ENCODE results near the gene SEM1.

DNA sequence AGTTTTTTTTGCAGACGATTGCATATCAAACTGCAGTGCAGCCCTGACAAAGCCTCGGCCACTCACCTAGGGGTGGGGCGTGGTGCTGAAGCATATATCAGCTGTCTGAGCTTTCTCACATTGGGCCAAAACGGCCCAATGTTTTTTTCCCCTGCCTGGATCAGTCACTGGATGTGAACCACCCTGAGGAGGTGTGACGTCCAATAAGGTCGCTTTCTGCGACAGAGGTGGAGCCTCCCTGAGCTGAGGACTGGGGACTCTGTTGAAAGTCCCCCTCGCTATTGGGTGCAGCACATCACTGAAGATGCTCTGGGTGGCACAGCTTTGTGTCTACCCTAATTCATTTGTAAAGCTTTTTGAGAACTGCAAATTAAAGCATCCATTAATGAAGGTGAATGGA, 60.9 kb downstream of the SEM1 start:
- TF ChIP-seq, protein P1, sequence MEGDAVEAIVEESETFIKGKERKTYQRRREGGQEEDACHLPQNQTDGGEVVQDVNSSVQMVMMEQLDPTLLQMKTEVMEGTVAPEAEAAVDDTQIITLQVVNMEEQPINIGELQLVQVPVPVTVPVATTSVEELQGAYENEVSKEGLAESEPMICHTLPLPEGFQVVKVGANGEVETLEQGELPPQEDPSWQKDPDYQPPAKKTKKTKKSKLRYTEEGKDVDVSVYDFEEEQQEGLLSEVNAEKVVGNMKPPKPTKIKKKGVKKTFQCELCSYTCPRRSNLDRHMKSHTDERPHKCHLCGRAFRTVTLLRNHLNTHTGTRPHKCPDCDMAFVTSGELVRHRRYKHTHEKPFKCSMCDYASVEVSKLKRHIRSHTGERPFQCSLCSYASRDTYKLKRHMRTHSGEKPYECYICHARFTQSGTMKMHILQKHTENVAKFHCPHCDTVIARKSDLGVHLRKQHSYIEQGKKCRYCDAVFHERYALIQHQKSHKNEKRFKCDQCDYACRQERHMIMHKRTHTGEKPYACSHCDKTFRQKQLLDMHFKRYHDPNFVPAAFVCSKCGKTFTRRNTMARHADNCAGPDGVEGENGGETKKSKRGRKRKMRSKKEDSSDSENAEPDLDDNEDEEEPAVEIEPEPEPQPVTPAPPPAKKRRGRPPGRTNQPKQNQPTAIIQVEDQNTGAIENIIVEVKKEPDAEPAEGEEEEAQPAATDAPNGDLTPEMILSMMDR (IDR thresholded peaks at IDR 0.05): no peak
- TF ChIP-seq EZH2 (IDR thresholded peaks at IDR 0.05): no peak

Measured in neural progenitor cell (in vitro differentiated cells).